GM23338 (cell line): ENCODE results near the gene SLBP. TPM values are rescaled to one million over a fixed set of nuclear protein-coding genes. Genes with fewer than 3 reads are reported as not detected.
A peak's percentile ranks its signal among the peaks of the same experiment; 100 is the strongest.

Source experiments
- ATAC-seq: fragments of 200-7000 bp; cut with Tn5 transposase; 3 replicates; pipeline ENCODE4 v1.9.1; 2020
- DNase-seq: peaks from one replicate; pipeline ENCODE4 v3.0.0-alpha.2; 2015; ENCODE audit warnings: low spot score
- H2AFZ ChIP-seq: fragments of 200-600 bp; sonication (generic); 2 replicates; pipeline ENCODE4 v1.8.0; 2016; ENCODE audit warnings: antibody characterized with exemption, mild to moderate bottlenecking, moderate library complexity
- H3F3A ChIP-seq: fragments of 200-600 bp; sonication (generic); replicated peaks from 2 replicates; pipeline ENCODE4 v1.8.0; 2017; ENCODE audit warnings: antibody characterized with exemption, mixed run types, low read depth
- H3K27ac ChIP-seq: fragments of 200-600 bp; sonication (generic); 2 replicates; pipeline ENCODE4 v1.6.1; 2016; ENCODE audit warnings: low read depth
- H3K27me3 ChIP-seq: fragments of 200-600 bp; sonication (generic); 2 replicates; pipeline ENCODE4 v1.8.0; 2016; ENCODE audit warnings: mild to moderate bottlenecking, mixed run types, moderate library complexity; ENCODE audit not compliant: insufficient read depth
- H3K36me3 ChIP-seq: fragments of 200-600 bp; sonication (generic); 2 replicates; pipeline ENCODE4 v1.8.0; 2016; ENCODE audit warnings: mild to moderate bottlenecking; ENCODE audit not compliant: insufficient read depth
- H3K4me1 ChIP-seq: fragments of 200-600 bp; sonication (generic); 2 replicates; pipeline ENCODE4 v1.8.0; 2016; ENCODE audit warnings: mild to moderate bottlenecking, moderate library complexity; ENCODE audit not compliant: insufficient read depth
- H3K4me2 ChIP-seq: fragments of 200-600 bp; sonication (generic); 2 replicates; pipeline ENCODE4 v1.7.1; 2017; ENCODE audit warnings: mixed run types
- H3K4me3 ChIP-seq: fragments of 200-600 bp; sonication (generic); 2 replicates; pipeline ENCODE4 v1.6.1; 2016; ENCODE audit warnings: mixed run types
- H3K79me2 ChIP-seq: fragments of 200-600 bp; sonication (generic); replicated peaks from 2 replicates; pipeline ENCODE4 v1.8.0; 2017; ENCODE audit warnings: mild to moderate bottlenecking; ENCODE audit not compliant: insufficient read depth
- H3K9me2 ChIP-seq: fragments of 200-600 bp; sonication (generic); 2 replicates; pipeline ENCODE4 v1.8.0; 2017; ENCODE audit not compliant: insufficient read depth
- H4K20me1 ChIP-seq: fragments of 200-600 bp; sonication (generic); replicated peaks from 2 replicates; pipeline ENCODE4 v1.8.0; 2017; ENCODE audit warnings: mild to moderate bottlenecking; ENCODE audit not compliant: insufficient read depth
- H3K27ac Mint-ChIP-seq: 2 replicates; pipeline ENCODE4 v1.8.0; 2020; ENCODE audit warnings: inconsistent platforms, mild to moderate bottlenecking, moderate library complexity, mixed read lengths
- H3K27me3 Mint-ChIP-seq: 3 replicates; pipeline ENCODE4 v1.8.0; 2022; ENCODE audit warnings: low read depth, mild to moderate bottlenecking, moderate library complexity, mixed read lengths, inconsistent platforms; ENCODE audit not compliant: insufficient read depth, poor library complexity
- H3K36me3 Mint-ChIP-seq: 3 replicates; pipeline ENCODE4 v1.8.0; 2021; ENCODE audit warnings: low read depth, mild to moderate bottlenecking, inconsistent platforms, moderate library complexity, mixed read lengths
- H3K4me1 Mint-ChIP-seq: 3 replicates; pipeline ENCODE4 v1.8.0; 2020; ENCODE audit warnings: mild to moderate bottlenecking, inconsistent platforms, mixed read lengths
- H3K4me3 Mint-ChIP-seq: 3 replicates; pipeline ENCODE4 v1.8.0; 2021; ENCODE audit warnings: moderate library complexity, mild to moderate bottlenecking, inconsistent platforms, mixed read lengths
- H3K9me3 Mint-ChIP-seq: 3 replicates; pipeline ENCODE4 v1.8.0; 2020; ENCODE audit warnings: moderate library complexity, mild to moderate bottlenecking, inconsistent platforms, mixed read lengths
- CTCF ChIP-seq, 2 experiments: fragments of 200-600 bp in 1 of 2; sonication (generic) in 1 of 2; conservative IDR thresholded peaks; 2 replicates each; pipeline versions ENCODE4 v1.5.1 to v1.6.1; 2016 to 2017; ENCODE audit warnings: antibody characterized with exemption in 2 of 2, low read depth in 2 of 2, mild to moderate bottlenecking in 2 of 2, moderate library complexity in 1 of 2
- EZH2phosphoT487 ChIP-seq: fragments of 200-600 bp; sonication (generic); IDR thresholded peaks from one replicate; pipeline ENCODE4 v1.8.1; 2018; ENCODE audit warnings: antibody characterized with exemption; ENCODE audit not compliant: unreplicated experiment
- NANOG ChIP-seq: IDR thresholded peaks from 2 replicates; pipeline ENCODE4 v1.6.1; 2016; ENCODE audit warnings: antibody characterized with exemption, borderline replicate concordance
- POLR2AphosphoS5 ChIP-seq: IDR thresholded peaks from 2 replicates; pipeline ENCODE4 v1.6.1; 2016; ENCODE audit warnings: antibody characterized with exemption, low read depth
- STAT1 ChIP-seq: IDR thresholded peaks from one replicate; pipeline ENCODE4 v1.6.1; 2016; ENCODE audit warnings: antibody characterized with exemption; ENCODE audit not compliant: unreplicated experiment
- ZNF114 ChIP-seq: fragments of 250-450 bp; sonication (Bioruptor Pico); IDR thresholded peaks from 2 replicates; pipeline ENCODE4 v1.5.0; 2020; ENCODE audit warnings: mild to moderate bottlenecking, moderate library complexity
- ZNF331 ChIP-seq: fragments of 250-450 bp; sonication (Bioruptor Pico); IDR thresholded peaks from 2 replicates; pipeline ENCODE4 v1.5.0; 2020; ENCODE audit warnings: low read depth, mild to moderate bottlenecking, moderate library complexity
- polyA plus RNA-seq: library from polyadenylated mRNA; unstranded; fragments of >200 nt; fragmentation: Nextera tagmentation; extraction: Ambion mirVana; gene quantifications from 2 replicates; pipeline ENCODE4 v1.2.1, GENCODE V29; 2016
- total RNA-seq: library from RNA; depleted of rRNA; stranded (reverse); fragments of >200 nt; shearing (Covaris generic); gene quantifications from 2 replicates; pipeline ENCODE4 v1.2.3, GENCODE V29; 2014

SLBP gene
- total and polyA plus RNA-seq, 2 experiments from 2014 or later = 54.4 to 58.6 TPM

GRCh38 chr4:1748465-1748995 is 36.4 kb upstream of the SLBP start:
- Histone ChIP-seq H3K4me3 (peak overlapping the region; percentile 43; the same call in 1 of the 2 replicates), H2AFZ (0 out of 2 replicates have a peak overlapping the region, but pooled peaks have one; percentile 32), H3K27me3 (no peaks in the 10 kb centered on the region), H3F3A (peaks cover 5% of the 10 kb centered on the region; the same call in 1 of the 2 replicates), H3K27ac (no peak overlapping the region), H3K36me3 (peaks cover 6% of the 10 kb centered on the region; the same call in 1 of the 2 replicates), H3K4me1 (no peaks in the 10 kb centered on the region), H3K4me2 (peak overlapping the region; percentile 75), H3K9me2 (no peaks in the 10 kb centered on the region), H3K79me2 (no peaks in the 10 kb centered on the region), H4K20me1 (no peaks in the 10 kb centered on the region; the same call in 1 of the 2 replicates)
- TF ChIP-seq EZH2phosphoT487 = no peak
- TF ChIP-seq CTCF (conservative IDR thresholded peaks at IDR 0.05; ENCODE audit: low read depth in 2 of 2) = peak; percentile 74 to 90
- Mint-ChIP-seq H3K36me3 (peaks cover 17% of the 10 kb centered on the region), H3K27me3 (peaks cover 11% of the 10 kb centered on the region), H3K27ac (no peak overlapping the region), H3K4me3 (no peak overlapping the region), H3K4me1 (no peaks in the 10 kb centered on the region; the same call in 2 of the 3 replicates), H3K9me3 (no peaks in the 10 kb centered on the region; the same call in 2 of the 3 replicates)
- peak; percentile 88 for DNase-seq
- peak; percentile 46 for ATAC-seq

- no peak for ATAC-seq
- H3K9me3 Mint-ChIP-seq = no peaks in the 10 kb centered on the region; the same call in 2 of the 3 replicates
These were observed 35.5 kb upstream of the SLBP start for GRCh38 chr4:1747603-1747967.

GRCh38 chr4:1746919-1747602 is 34.9 kb upstream of the SLBP start:
- no peak for ATAC-seq

More at GRCh38 chr4:1747603-1747967, 35.5 kb upstream of the SLBP start:
- Histone ChIP-seq H3F3A (peaks cover 5% of the 10 kb centered on the region; the same call in 1 of the 2 replicates), H3K4me1 (no peaks in the 10 kb centered on the region), H3K4me3 (no peak overlapping the region), H3K79me2 (no peaks in the 10 kb centered on the region), H3K27ac (no peak overlapping the region), H2AFZ (no peak overlapping the region), H3K36me3 (peaks cover 9% of the 10 kb centered on the region; the same call in 1 of the 2 replicates), H3K27me3 (no peaks in the 10 kb centered on the region), H3K4me2 (no peak overlapping the region), H3K9me2 (no peaks in the 10 kb centered on the region), H4K20me1 (no peaks in the 10 kb centered on the region; the same call in 1 of the 2 replicates)
- Mint-ChIP-seq H3K4me1 (no peaks in the 10 kb centered on the region; the same call in 2 of the 3 replicates), H3K4me3 (no peak overlapping the region), H3K27me3 (peaks cover 13% of the 10 kb centered on the region), H3K36me3 (peaks cover 25% of the 10 kb centered on the region), H3K27ac (no peak overlapping the region)
- TF ChIP-seq ZNF331 (CRISPR knock-in tag) (no peak), EZH2phosphoT487 (no peak), POLR2AphosphoS5 (no peak), NANOG (no peak)
- DNase-seq = no peak

More at GRCh38 chr4:1746919-1747602, 34.9 kb upstream of the SLBP start:
- H3K4me1 Mint-ChIP-seq = no peaks in the 10 kb centered on the region; the same call in 2 of the 3 replicates
- DNase-seq = no peak
- H3K27me3 Mint-ChIP-seq = peaks cover 13% of the 10 kb centered on the region
- no peaks in the 10 kb centered on the region for H3K4me1 ChIP-seq
- H3K4me3 ChIP-seq = no peak overlapping the region
- H3K36me3 ChIP-seq = peaks cover 9% of the 10 kb centered on the region; the same call in 1 of the 2 replicates
- TF ChIP-seq ZNF331 (CRISPR knock-in tag) = no peak
- no peak for TF ChIP-seq STAT1
- no peak for TF ChIP-seq POLR2AphosphoS5
- no peak for TF ChIP-seq ZNF114 (CRISPR knock-in tag)
- TF ChIP-seq CTCF (conservative IDR thresholded peaks at IDR 0.05; ENCODE audit: low read depth in 2 of 2) = no peak
- H3K36me3 Mint-ChIP-seq = peaks cover 30% of the 10 kb centered on the region
- no peaks in the 10 kb centered on the region; the same call in 1 of the 2 replicates for H4K20me1 ChIP-seq
- H3K27ac Mint-ChIP-seq = no peak overlapping the region
- H3K27me3 ChIP-seq = no peaks in the 10 kb centered on the region
- peaks cover 5% of the 10 kb centered on the region; the same call in 1 of the 2 replicates for H3F3A ChIP-seq
- H3K9me3 Mint-ChIP-seq = no peaks in the 10 kb centered on the region; the same call in 2 of the 3 replicates
- H3K9me2 ChIP-seq = no peaks in the 10 kb centered on the region
- no peak overlapping the region for H3K4me3 Mint-ChIP-seq
- no peak overlapping the region for H3K27ac ChIP-seq
- no peaks in the 10 kb centered on the region for H3K79me2 ChIP-seq
- no peak overlapping the region for H2AFZ ChIP-seq
- no peak overlapping the region for H3K4me2 ChIP-seq
